ENCODE data around the gene DGCR8. TPM values are rescaled to one million over a fixed set of nuclear protein-coding genes. Genes with fewer than 3 reads are reported as not detected.
A peak's percentile ranks its signal among the peaks of the same experiment; 100 is the strongest.

DGCR8 gene
- total RNA-seq, 1 donor from 2014 or later = 35.5 TPM

GRCh38 chr22:20062766-20063083 is 17.3 kb upstream of the DGCR8 start:
- no peaks in the 10 kb centered on the region for H3K27me3 ChIP-seq
- H3K36me3 ChIP-seq = peaks cover 52% of the 10 kb centered on the region
- no peak for ATAC-seq
- no peak overlapping the region for H3K4me3 ChIP-seq
- H3K4me1 ChIP-seq = no peaks in the 10 kb centered on the region
- no peaks in the 10 kb centered on the region for H3K9me3 ChIP-seq
- intact Hi-C loops (cut with DNase I) = no loop called here
- H3K27ac ChIP-seq = no peak overlapping the region
- no peak for TF ChIP-seq CTCF (IDR thresholded peaks at IDR 0.05)
- DNase-seq = no peak

- Histone ChIP-seq H3K36me3 (peaks cover 46% of the 10 kb centered on the region), H3K4me3 (no peak overlapping the region), H3K27me3 (no peaks in the 10 kb centered on the region), H3K27ac (no peak overlapping the region), H3K9me3 (no peaks in the 10 kb centered on the region), H3K4me1 (no peaks in the 10 kb centered on the region)
- DNase-seq = no peak
- ATAC-seq = peak; percentile 3
- intact Hi-C loops (cut with DNase I) = no loop called here
- TF ChIP-seq CTCF (IDR thresholded peaks at IDR 0.05) = no peak
Observed at GRCh38 chr22:20063271-20064139, 16.5 kb upstream of the DGCR8 start.

- DNase-seq (no peak), ATAC-seq (peak; percentile 15)
- Histone ChIP-seq H3K4me3 (no peak overlapping the region), H3K27me3 (no peaks in the 10 kb centered on the region), H3K9me3 (no peaks in the 10 kb centered on the region), H3K4me1 (no peaks in the 10 kb centered on the region), H3K27ac (no peak overlapping the region), H3K36me3 (peaks cover 44% of the 10 kb centered on the region)
- intact Hi-C loops (cut with DNase I) = no loop called here
- no peak for TF ChIP-seq CTCF (IDR thresholded peaks at IDR 0.05)
Observed at GRCh38 chr22:20064140-20064480, 15.9 kb upstream of the DGCR8 start.

- Histone ChIP-seq H3K9me3 (no peaks in the 10 kb centered on the region), H3K4me1 (no peaks in the 10 kb centered on the region), H3K27ac (no peak overlapping the region), H3K36me3 (peaks cover 44% of the 10 kb centered on the region), H3K27me3 (no peaks in the 10 kb centered on the region), H3K4me3 (no peak overlapping the region)
- TF ChIP-seq CTCF (IDR thresholded peaks at IDR 0.05) = no peak
- intact Hi-C loops (cut with DNase I) = no loop called here
- DNase-seq (no peak), ATAC-seq (no peak)
Observed at GRCh38 chr22:20064545-20065262, 15.3 kb upstream of the DGCR8 start.

- Histone ChIP-seq H3K4me1 (no peaks in the 10 kb centered on the region), H3K27me3 (no peaks in the 10 kb centered on the region), H3K4me3 (no peak overlapping the region), H3K27ac (no peak overlapping the region), H3K36me3 (peaks cover 39% of the 10 kb centered on the region), H3K9me3 (no peaks in the 10 kb centered on the region)
- intact Hi-C loops (cut with DNase I) = no loop called here
- DNase-seq = no peak
- ATAC-seq = no peak
- no peak for TF ChIP-seq CTCF (IDR thresholded peaks at IDR 0.05)
Observed at GRCh38 chr22:20065896-20066616, 14.0 kb upstream of the DGCR8 start.
